ENCODE data around the gene LAMC2. TPM values are rescaled to one million over a fixed set of nuclear protein-coding genes. Genes with fewer than 3 reads are reported as not detected.

Gene LAMC2
- total and polyA plus RNA-seq, 2 experiments from 2014 or later = 1.9 to 2.7 TPM

DNA sequence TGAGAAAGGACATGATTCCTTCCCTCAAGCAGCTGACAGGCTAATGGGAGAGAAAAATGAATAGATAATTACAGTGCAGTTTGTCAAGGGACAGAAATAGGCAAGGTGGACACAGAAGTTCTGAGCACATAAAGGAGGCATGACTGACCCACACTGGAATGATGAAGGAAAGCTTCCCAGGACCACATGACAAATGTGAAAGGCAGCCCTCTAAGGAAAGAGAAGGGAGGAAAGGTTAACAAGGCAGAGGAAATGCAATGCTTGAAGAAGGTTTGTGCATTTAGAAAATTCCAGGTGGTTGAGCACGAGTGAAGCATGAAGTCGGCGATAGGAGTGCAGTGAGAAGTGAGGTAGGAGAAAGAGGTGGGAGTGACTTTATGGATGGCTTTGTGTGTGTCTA lies 37.4 kb downstream of the LAMC2 start:
- Histone ChIP-seq H3K79me2 (ENCODE audit: insufficient read depth) (no peaks in the 10 kb centered on the region), H3K27ac (no peak overlapping the region), H4K20me1 (ENCODE audit: insufficient read depth) (no peaks in the 10 kb centered on the region), H3K4me2 (ENCODE audit: unreplicated experiment) (no peak overlapping the region), H3K9ac (no peak overlapping the region), H3K4me1 (ENCODE audit: insufficient read depth) (no peaks in the 10 kb centered on the region), H3K9me2 (ENCODE audit: insufficient read depth) (no peaks in the 10 kb centered on the region), H3K27me3 (replicated peaks; ENCODE audit: insufficient read depth) (no peaks in the 10 kb centered on the region), H3F3A (ENCODE audit: insufficient read depth) (no peaks in the 10 kb centered on the region), H2AFZ (no peak overlapping the region), H3K9me3 (ENCODE audit: low read depth) (no peaks in the 10 kb centered on the region), H3K4me3 (no peak overlapping the region), H3K36me3 (ENCODE audit: low read depth) (no peaks in the 10 kb centered on the region)
- WGBS, 2 experiments (ENCODE audit: low coverage in 1 of 2, low lambda C conversion rate in 2 of 2, missing lambda C conversion rate in 2 of 2) = 93 to 96% methylated on average over 3 of the region's 3 CpGs
- peak; percentile 53 for DNase-seq
- in situ Hi-C loops (cut with MboI) = no loop called here
- TF ChIP-seq EZH2phosphoT487 (IDR thresholded peaks at IDR 0.05; ENCODE audit: insufficient read depth, low read depth) (no peak), EZH2 (IDR thresholded peaks at IDR 0.05; ENCODE audit: insufficient read depth, poor library complexity, severe bottlenecking) (no peak)

DNA sequence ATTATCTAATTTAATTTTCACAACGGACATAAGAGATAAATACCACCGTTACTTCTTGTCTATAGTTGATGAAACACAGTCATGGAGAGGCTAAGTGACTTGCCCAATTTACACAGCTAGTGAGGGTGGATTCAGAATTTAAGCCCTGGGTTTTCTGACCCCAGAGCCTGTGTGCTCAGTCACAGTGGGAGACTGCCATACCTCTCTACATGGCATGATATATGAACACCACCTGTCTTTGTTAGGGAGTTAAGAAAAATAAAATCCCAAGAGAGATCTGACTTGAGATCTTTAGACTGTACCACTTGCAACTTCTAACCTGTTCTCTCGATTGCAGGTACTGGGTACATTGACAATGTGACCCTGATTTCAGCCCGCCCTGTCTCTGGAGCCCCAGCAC lies 40.3 kb downstream of the LAMC2 start:
- no peaks in the 10 kb centered on the region for H4K20me1 ChIP-seq (ENCODE audit: insufficient read depth)
- H3K4me1 ChIP-seq (ENCODE audit: insufficient read depth) = peaks cover 15% of the 10 kb centered on the region
- 90 to 96% methylated on average over 4 of the region's 4 CpGs for WGBS, 2 experiments (ENCODE audit: low coverage in 1 of 2, low lambda C conversion rate in 2 of 2, missing lambda C conversion rate in 2 of 2)
- no peaks in the 10 kb centered on the region for H3K79me2 ChIP-seq (ENCODE audit: insufficient read depth)
- H2AFZ ChIP-seq = no peak overlapping the region
- H3K9me3 ChIP-seq (ENCODE audit: low read depth) = no peaks in the 10 kb centered on the region
- no peaks in the 10 kb centered on the region for H3K9me2 ChIP-seq (ENCODE audit: insufficient read depth)
- DNase-seq = no peak
- no peak overlapping the region for H3K4me3 ChIP-seq
- H3K27ac ChIP-seq = no peak overlapping the region
- no peak overlapping the region for H3K9ac ChIP-seq
- no peaks in the 10 kb centered on the region for H3K36me3 ChIP-seq (ENCODE audit: low read depth)
- TF ChIP-seq EZH2 (IDR thresholded peaks at IDR 0.05; ENCODE audit: insufficient read depth, poor library complexity, severe bottlenecking) = no peak
- no peak for TF ChIP-seq EZH2phosphoT487 (IDR thresholded peaks at IDR 0.05; ENCODE audit: insufficient read depth, low read depth)
- no peaks in the 10 kb centered on the region for H3K27me3 ChIP-seq (replicated peaks; ENCODE audit: insufficient read depth)
- peaks cover 16% of the 10 kb centered on the region; the same call in 1 of the 2 replicates for H3F3A ChIP-seq (ENCODE audit: insufficient read depth)
- H3K4me2 ChIP-seq (ENCODE audit: unreplicated experiment) = no peak overlapping the region
- in situ Hi-C loops (cut with MboI) = no loop called here

DNA sequence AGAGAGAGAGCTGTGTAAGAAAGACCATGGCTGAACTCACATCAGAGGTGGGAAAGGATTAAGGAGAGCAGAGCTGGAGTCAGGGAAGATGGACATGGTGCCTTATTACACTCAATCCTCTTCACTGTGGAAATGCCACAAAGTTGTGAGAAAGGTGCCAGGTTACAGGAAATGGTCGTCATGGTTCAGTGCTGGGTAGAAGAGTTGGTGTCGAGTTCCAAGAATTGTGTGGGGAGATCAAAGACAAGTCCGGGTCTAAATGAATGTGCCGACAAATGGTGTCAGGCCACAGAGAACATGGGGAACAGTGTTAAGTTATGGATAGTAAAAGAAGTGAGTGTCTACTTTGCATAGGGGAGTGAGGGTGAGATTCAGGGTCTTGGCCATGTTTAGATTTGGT lies 40.9 kb downstream of the LAMC2 start:
- Histone ChIP-seq H2AFZ (no peak overlapping the region), H4K20me1 (ENCODE audit: insufficient read depth) (no peaks in the 10 kb centered on the region), H3K4me1 (ENCODE audit: insufficient read depth) (peaks cover 18% of the 10 kb centered on the region), H3K9me2 (ENCODE audit: insufficient read depth) (no peaks in the 10 kb centered on the region), H3K36me3 (ENCODE audit: low read depth) (no peaks in the 10 kb centered on the region), H3K4me3 (no peak overlapping the region), H3K4me2 (ENCODE audit: unreplicated experiment) (no peak overlapping the region), H3F3A (ENCODE audit: insufficient read depth) (peaks cover 17% of the 10 kb centered on the region; the same call in 1 of the 2 replicates), H3K79me2 (ENCODE audit: insufficient read depth) (no peaks in the 10 kb centered on the region), H3K27ac (no peak overlapping the region), H3K9ac (no peak overlapping the region), H3K27me3 (replicated peaks; ENCODE audit: insufficient read depth) (no peaks in the 10 kb centered on the region), H3K9me3 (ENCODE audit: low read depth) (no peaks in the 10 kb centered on the region)
- in situ Hi-C loops (cut with MboI) = no loop called here
- WGBS, 2 experiments (ENCODE audit: low coverage in 1 of 2, low lambda C conversion rate in 2 of 2, missing lambda C conversion rate in 2 of 2) = 73 to 74% methylated on average over 4 of the region's 4 CpGs
- no peak for TF ChIP-seq EZH2 (IDR thresholded peaks at IDR 0.05; ENCODE audit: insufficient read depth, poor library complexity, severe bottlenecking)
- TF ChIP-seq EZH2phosphoT487 (IDR thresholded peaks at IDR 0.05; ENCODE audit: insufficient read depth, low read depth) = no peak
- no peak for DNase-seq

DNA sequence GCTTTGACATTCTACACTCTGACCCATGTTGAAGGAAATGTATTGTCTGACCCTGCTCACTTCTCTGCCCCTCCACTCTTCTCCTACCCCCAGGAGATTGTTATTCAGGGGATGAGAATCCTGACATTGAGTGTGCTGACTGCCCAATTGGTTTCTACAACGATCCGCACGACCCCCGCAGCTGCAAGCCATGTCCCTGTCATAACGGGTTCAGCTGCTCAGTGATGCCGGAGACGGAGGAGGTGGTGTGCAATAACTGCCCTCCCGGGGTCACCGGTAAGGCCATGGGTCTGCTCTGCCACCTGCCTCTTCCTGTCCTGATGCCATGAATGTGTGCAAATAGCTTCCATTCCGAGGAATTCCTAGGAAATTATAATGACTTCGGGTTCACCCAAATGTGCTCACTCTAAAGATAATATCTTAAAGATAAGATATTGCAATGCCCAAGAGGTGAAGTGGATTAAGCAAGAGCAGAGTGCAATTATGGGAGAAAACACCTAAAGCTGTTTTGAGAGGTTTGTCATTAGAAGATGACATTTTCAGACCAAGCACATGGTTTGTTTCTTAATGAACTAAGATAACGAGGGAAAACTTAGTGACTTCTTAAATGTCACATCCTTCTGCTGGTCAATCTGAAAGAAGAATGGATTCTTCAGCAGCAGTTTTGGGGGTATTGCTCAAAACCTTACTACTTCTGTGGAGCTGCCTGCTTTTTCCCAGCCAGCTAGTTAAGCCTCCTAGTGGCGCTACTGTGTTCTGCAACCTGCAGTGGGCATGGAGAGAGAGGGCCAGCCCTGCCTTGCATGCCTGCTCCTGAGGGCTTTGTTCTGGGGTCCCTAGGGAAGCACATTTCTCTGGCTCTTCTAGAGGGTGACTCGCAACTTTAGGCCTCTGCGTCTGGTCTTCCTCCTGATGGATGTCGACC lies 41.6 kb downstream of the LAMC2 start:
- no peaks in the 10 kb centered on the region for H3K27me3 ChIP-seq (replicated peaks; ENCODE audit: insufficient read depth)
- no peak overlapping the region for H3K4me2 ChIP-seq (ENCODE audit: unreplicated experiment)
- no peaks in the 10 kb centered on the region for H3K9me2 ChIP-seq (ENCODE audit: insufficient read depth)
- peaks cover 18% of the 10 kb centered on the region for H3K4me1 ChIP-seq (ENCODE audit: insufficient read depth)
- no peaks in the 10 kb centered on the region for H3K36me3 ChIP-seq (ENCODE audit: low read depth)
- H3F3A ChIP-seq (ENCODE audit: insufficient read depth) = peaks cover 17% of the 10 kb centered on the region; the same call in 1 of the 2 replicates
- TF ChIP-seq EZH2 (IDR thresholded peaks at IDR 0.05; ENCODE audit: insufficient read depth, poor library complexity, severe bottlenecking) (no peak), EZH2phosphoT487 (IDR thresholded peaks at IDR 0.05; ENCODE audit: insufficient read depth, low read depth) (no peak)
- H4K20me1 ChIP-seq (ENCODE audit: insufficient read depth) = no peaks in the 10 kb centered on the region
- no peak overlapping the region for H3K27ac ChIP-seq
- WGBS, 2 experiments (ENCODE audit: low coverage in 1 of 2, low lambda C conversion rate in 2 of 2, missing lambda C conversion rate in 2 of 2) = 82 to 86% methylated on average over 16 of the region's 16 CpGs
- in situ Hi-C loops (cut with MboI) = no loop called here
- no peaks in the 10 kb centered on the region for H3K79me2 ChIP-seq (ENCODE audit: insufficient read depth)
- no peaks in the 10 kb centered on the region for H3K9me3 ChIP-seq (ENCODE audit: low read depth)
- H3K4me3 ChIP-seq = no peak overlapping the region
- no peak overlapping the region for H2AFZ ChIP-seq
- H3K9ac ChIP-seq = no peak overlapping the region
- DNase-seq = peak; percentile 68
